Esophagus squamous epithelium (tissue), 5 donors: Measurements from ENCODE around the gene ASIC2. TPM values are rescaled to one million over a fixed set of nuclear protein-coding genes. Genes with fewer than 3 reads are reported as not detected.
"Not testable (repeated sequence)": the region's sequence is repeated elsewhere in the genome, so short reads cannot be mapped to it uniquely, and the experiment has no call there.

Experiments
- DNase-seq: peaks from one replicate; lab custom pipeline; 2025; lab: John Stamatoyannopoulos, UW
- H3K27ac ChIP-seq, 4 donors: fragments of 200-600 bp; sonication (generic); one replicate each; pipeline ENCODE4 v1.5.1; 2016 to 2019; ENCODE audit warnings: mild to moderate bottlenecking in 1 of 4
- H3K27me3 ChIP-seq, 4 donors: fragments of 200-600 bp; sonication (generic); 1 replicate in 3 of 4; 2 replicates in 1 of 4; pipeline versions ENCODE4 v1.5.1 to v1.6.0; 2017 to 2021; ENCODE audit warnings: antibody characterized with exemption in 1 of 4
- H3K36me3 ChIP-seq, 3 donors: fragments of 200-600 bp; sonication (generic); one replicate each; pipeline ENCODE4 v1.5.1; 2016 to 2019
- H3K4me1 ChIP-seq, 3 donors: fragments of 200-600 bp; sonication (generic); one replicate each; pipeline ENCODE4 v1.5.1; 2017 to 2019
- H3K4me3 ChIP-seq, 4 donors: fragments of 200-600 bp; sonication (generic); 1 replicate in 3 of 4; 2 replicates in 1 of 4; pipeline ENCODE4 v1.5.1; 2016 to 2019; ENCODE audit warnings: mild to moderate bottlenecking in 2 of 4, moderate library complexity in 1 of 4
- H3K9me3 ChIP-seq, 3 donors: fragments of 200-600 bp; sonication (generic); one replicate each; pipeline ENCODE4 v1.5.1; 2016 to 2019
- CTCF ChIP-seq, 6 experiments: fragments of 450-650 bp in 4 of 6; fragments of 200-600 bp in 2 of 6; sonication (generic) in 2 of 6; IDR thresholded peaks; one replicate each; pipeline ENCODE4 v1.5.1; 2016 to 2019; ENCODE audit warnings: antibody characterized with exemption in 6 of 6, mild to moderate bottlenecking in 4 of 6, moderate library complexity in 4 of 6
- POLR2A ChIP-seq, 4 donors: fragments of 450-650 bp; IDR thresholded peaks; one replicate each; pipeline ENCODE4 v1.6.1; 2017; ENCODE audit warnings: antibody characterized with exemption in 4 of 4, mild to moderate bottlenecking in 4 of 4, moderate library complexity in 3 of 4
- WGBS, 2 donors: methylation state at CpG; one replicate each; pipeline ENCODE4 v1.1.5; 2018; 5-methylcytosine and 5-hydroxymethylcytosine counted together
- intact Hi-C: fragments of 100-400 bp; cut with DNase I; formaldehyde crosslinking; loops from one replicate; pipeline ENCODE4 v1.15.0; 2022
- total RNA-seq, 4 donors: library from RNA; depleted of rRNA; stranded (reverse); fragments of >200 nt; gene quantifications; one replicate each; pipeline ENCODE4 v1.1.0, GENCODE V29; 2016
- donor health status: DM: yes; HTN: yes; CAD: no.

The ASIC2 gene
- total RNA-seq, 4 donors from 2014 or later: 0.29 TPM; not detected in 3

GRCh38 chr17:32976605-32977004, 316.5 kb downstream of the ASIC2 start:
- no peak for DNase-seq
- H3K4me1 ChIP-seq: no peaks in the 10 kb centered on the region
- peaks cover 0 to 6% (median 6%) of the 10 kb centered on the region in 3 donors for H3K9me3 ChIP-seq
- H3K27me3 ChIP-seq: peaks cover 0 to 4% (median 0%) of the 10 kb centered on the region in 4 donors
- WGBS, 2 donors: 77 to 100% methylated on average over 1 of the region's 1 CpG
- no peaks in the 10 kb centered on the region for H3K36me3 ChIP-seq
- no peak overlapping the region for H3K4me3 ChIP-seq
- H3K27ac ChIP-seq: no peak overlapping the region
- intact Hi-C loops: no loop called here
- TF ChIP-seq CTCF (IDR thresholded peaks at IDR 0.05) (no peak), POLR2A (IDR thresholded peaks at IDR 0.05) (no peak)

- intact Hi-C loops: no loop called here
- H3K36me3 ChIP-seq: no peaks in the 10 kb centered on the region
- no peak overlapping the region for H3K27ac ChIP-seq
- peaks cover 0 to 3% (median 0%) of the 10 kb centered on the region in 4 donors for H3K27me3 ChIP-seq
- H3K4me3 ChIP-seq: no peak overlapping the region
- peaks cover 0 to 2% (median 1%) of the 10 kb centered on the region in 3 donors for H3K9me3 ChIP-seq
- WGBS, 2 donors: 67 to 71% methylated on average over 3 to 4 of the region's 4 CpGs
- H3K4me1 ChIP-seq: no peaks in the 10 kb centered on the region
- no peak for DNase-seq
- TF ChIP-seq POLR2A (IDR thresholded peaks at IDR 0.05) (no peak), CTCF (IDR thresholded peaks at IDR 0.05) (no peak)
Measured at GRCh38 chr17:32976131-32976530, 317.0 kb downstream of the ASIC2 start.

- 56 to 71% methylated on average over 1 of the region's 1 CpG for WGBS, 2 donors
- Histone ChIP-seq H3K4me3 (no peak overlapping the region), H3K27ac (no peak overlapping the region), H3K9me3 (no peaks in the 10 kb centered on the region), H3K36me3 (no peaks in the 10 kb centered on the region), H3K27me3 (no peaks in the 10 kb centered on the region), H3K4me1 (no peaks in the 10 kb centered on the region)
- intact Hi-C loops: no loop called here
- TF ChIP-seq CTCF (IDR thresholded peaks at IDR 0.05) (no peak), POLR2A (IDR thresholded peaks at IDR 0.05) (no peak)
- DNase-seq: no peak
Measured at GRCh38 chr17:32971171-32971570, 321.9 kb downstream of the ASIC2 start.

GRCh38 chr17:32970281-32970680, 322.8 kb downstream of the ASIC2 start:
- Histone ChIP-seq H3K4me3 (no peak overlapping the region), H3K27me3 (peaks cover 0 to under 1% (median 0%) of the 10 kb centered on the region in 4 donors), H3K9me3 (no peaks in the 10 kb centered on the region), H3K4me1 (no peaks in the 10 kb centered on the region), H3K36me3 (no peaks in the 10 kb centered on the region), H3K27ac (no peak overlapping the region)
- WGBS, 2 donors: 68 to 77% methylated on average over 3 of the region's 3 CpGs
- intact Hi-C loops: no loop called here
- no peak for DNase-seq
- TF ChIP-seq POLR2A (IDR thresholded peaks at IDR 0.05) (no peak), CTCF (IDR thresholded peaks at IDR 0.05) (no peak)

- DNase-seq, H3K27me3 ChIP-seq, H3K4me1 ChIP-seq, H3K36me3 ChIP-seq, H3K9me3 ChIP-seq, intact Hi-C loops, H3K27ac ChIP-seq, H3K4me3 ChIP-seq: not testable (repeated sequence)
- 78 to 82% methylated on average over 4 of the region's 4 CpGs for WGBS, 2 donors
Measured at GRCh38 chr17:32969231-32969630, 323.9 kb downstream of the ASIC2 start.

- Histone ChIP-seq H3K4me3 (no peak overlapping the region), H3K9me3 (no peaks in the 10 kb centered on the region), H3K27ac (no peak overlapping the region), H3K4me1 (no peaks in the 10 kb centered on the region), H3K36me3 (no peaks in the 10 kb centered on the region), H3K27me3 (peaks cover 0 to 15% (median 0%) of the 10 kb centered on the region in 4 donors)
- WGBS, 2 donors: 79 to 81% methylated on average over 6 to 11 of the region's 11 CpGs
- no peak for TF ChIP-seq CTCF (IDR thresholded peaks at IDR 0.05)
- TF ChIP-seq POLR2A (IDR thresholded peaks at IDR 0.05): no peak
- DNase-seq: no peak
- intact Hi-C loops: no loop called here
Measured at GRCh38 chr17:32964541-32964940, 328.6 kb downstream of the ASIC2 start.
